Measurements from ENCODE around the gene NPR2.

DNA sequence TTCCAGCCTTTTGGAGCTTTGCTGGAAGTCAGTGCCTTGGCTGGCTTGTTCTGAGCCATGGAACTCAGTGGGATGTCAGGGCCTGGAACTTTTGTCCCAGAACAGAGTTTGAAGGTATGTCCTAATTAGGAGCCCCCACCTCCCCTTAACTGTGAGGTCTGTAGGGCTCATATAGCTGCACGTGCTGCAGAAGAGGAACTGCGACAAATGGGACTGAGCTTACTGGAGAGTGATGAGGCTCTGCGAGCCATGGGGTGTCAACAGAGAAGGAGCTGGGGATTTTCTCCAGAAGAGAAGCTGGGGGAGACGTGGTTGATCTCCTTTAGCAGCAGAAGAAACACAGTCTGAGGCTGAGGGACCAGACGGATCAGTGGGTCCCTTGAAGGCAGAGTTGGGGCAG is 48.5 kb downstream of the NPR2 start:
- TF ChIP-seq, protein P1, sequence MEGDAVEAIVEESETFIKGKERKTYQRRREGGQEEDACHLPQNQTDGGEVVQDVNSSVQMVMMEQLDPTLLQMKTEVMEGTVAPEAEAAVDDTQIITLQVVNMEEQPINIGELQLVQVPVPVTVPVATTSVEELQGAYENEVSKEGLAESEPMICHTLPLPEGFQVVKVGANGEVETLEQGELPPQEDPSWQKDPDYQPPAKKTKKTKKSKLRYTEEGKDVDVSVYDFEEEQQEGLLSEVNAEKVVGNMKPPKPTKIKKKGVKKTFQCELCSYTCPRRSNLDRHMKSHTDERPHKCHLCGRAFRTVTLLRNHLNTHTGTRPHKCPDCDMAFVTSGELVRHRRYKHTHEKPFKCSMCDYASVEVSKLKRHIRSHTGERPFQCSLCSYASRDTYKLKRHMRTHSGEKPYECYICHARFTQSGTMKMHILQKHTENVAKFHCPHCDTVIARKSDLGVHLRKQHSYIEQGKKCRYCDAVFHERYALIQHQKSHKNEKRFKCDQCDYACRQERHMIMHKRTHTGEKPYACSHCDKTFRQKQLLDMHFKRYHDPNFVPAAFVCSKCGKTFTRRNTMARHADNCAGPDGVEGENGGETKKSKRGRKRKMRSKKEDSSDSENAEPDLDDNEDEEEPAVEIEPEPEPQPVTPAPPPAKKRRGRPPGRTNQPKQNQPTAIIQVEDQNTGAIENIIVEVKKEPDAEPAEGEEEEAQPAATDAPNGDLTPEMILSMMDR (IDR thresholded peaks at IDR 0.05): no peak
- no peak for TF ChIP-seq ZFX (IDR thresholded peaks at IDR 0.05; ENCODE audit: borderline replicate concordance)
